ENCODE measurements around the gene CHST2.
"Not testable (repeated sequence)": the region's sequence is repeated elsewhere in the genome, so short reads cannot be mapped to it uniquely, and the experiment has no call there.

Gene CHST2

GRCh38 chr3:143119009-143119914 lies at the start of gene CHST2:
Gene CHST2, plus strand, starts transcription at chr3:143119771. Its CDS starts 1,046 bp downstream, at chr3:143120817.
- DNase-seq (ENCODE audit: low spot score), result peak; percentile 16

- no peak for DNase-seq (ENCODE audit: low spot score)
These were observed 48.5 kb upstream of the CHST2 start for GRCh38 chr3:143070977-143071551.

GRCh38 chr3:143071776-143072175 lies 47.8 kb upstream of the CHST2 start:
- no peak for DNase-seq (ENCODE audit: low spot score)

GRCh38 chr3:143072298-143073020 lies 47.1 kb upstream of the CHST2 start:
- DNase-seq (ENCODE audit: low spot score), result not testable (repeated sequence)

- DNase-seq (ENCODE audit: low spot score), result not testable (repeated sequence)
These were observed 46.0 kb upstream of the CHST2 start for GRCh38 chr3:143073541-143073940.

- DNase-seq (ENCODE audit: low spot score), result not testable (repeated sequence)
These were observed 45.6 kb upstream of the CHST2 start for GRCh38 chr3:143073983-143074382.

- no peak for DNase-seq (ENCODE audit: low spot score)
These were observed 40.7 kb upstream of the CHST2 start for GRCh38 chr3:143078883-143079282.

- DNase-seq (ENCODE audit: low spot score), result no peak
These were observed 39.4 kb upstream of the CHST2 start for GRCh38 chr3:143080196-143080595.

GRCh38 chr3:143081365-143081764 lies 38.2 kb upstream of the CHST2 start:
- no peak for DNase-seq (ENCODE audit: low spot score)

- no peak for DNase-seq (ENCODE audit: low spot score)
These were observed 37.5 kb upstream of the CHST2 start for GRCh38 chr3:143081844-143082778.

- DNase-seq (ENCODE audit: low spot score), result no peak
These were observed 35.8 kb upstream of the CHST2 start for GRCh38 chr3:143083781-143084180.

- DNase-seq (ENCODE audit: low spot score), result no peak
These were observed 34.5 kb upstream of the CHST2 start for GRCh38 chr3:143084856-143085731.

GRCh38 chr3:143088835-143089234 lies 30.7 kb upstream of the CHST2 start:
- no peak for DNase-seq (ENCODE audit: low spot score)

- no peak for DNase-seq (ENCODE audit: low spot score)
These were observed 29.6 kb upstream of the CHST2 start for GRCh38 chr3:143089965-143090364.

GRCh38 chr3:143090486-143090885 lies 29.1 kb upstream of the CHST2 start:
- no peak for DNase-seq (ENCODE audit: low spot score)

- DNase-seq (ENCODE audit: low spot score), result no peak
These were observed 28.4 kb upstream of the CHST2 start for GRCh38 chr3:143090976-143091837.

GRCh38 chr3:143092191-143092590 lies 27.4 kb upstream of the CHST2 start:
- no peak for DNase-seq (ENCODE audit: low spot score)

- DNase-seq (ENCODE audit: low spot score), result no peak
These were observed 23.8 kb upstream of the CHST2 start for GRCh38 chr3:143095813-143096212.

- DNase-seq (ENCODE audit: low spot score), result no peak
These were observed 21.4 kb upstream of the CHST2 start for GRCh38 chr3:143098032-143098764.

Measured in cerebellar cortex (tissue), 1 donor.